IMR-90 (cell line): ENCODE results near the gene CERS1. TPM values are rescaled to one million over a fixed set of nuclear protein-coding genes. Genes with fewer than 3 reads are reported as not detected.

Experiments
- ATAC-seq: fragments of 200-7000 bp; cut with Tn5 transposase; 2 replicates; pipeline ENCODE4 v1.9.1; 2020; ENCODE audit warnings: low read depth, mild to moderate bottlenecking, moderate library complexity
- BruUV-seq: library from RNA; stranded (reverse); fragments of 400-500 nt; replicated peaks from 2 replicates; lab custom pipeline; 2021; lab: Mats Ljungman, UMichigan
- CTCF ChIA-PET: fragments of 300-600 bp; formaldehyde crosslinking; extraction: SDS; loops from one replicate; lab custom pipeline; 2021; ENCODE audit warnings: antibody characterized with exemption; lab: Yijun Ruan, JAX
- POLR2A ChIA-PET: fragments of 300-600 bp; sonication (Branson Sonifier 250); formaldehyde crosslinking; loops from one replicate; lab custom pipeline; 2022; ENCODE audit warnings: antibody characterized with exemption; ENCODE audit not compliant: unreplicated experiment; lab: Charles Lee
- DNase-seq: peaks from one replicate; pipeline ENCODE4 v3.0.0; 2013
- H2AFZ ChIP-seq: replicated peaks from 2 replicates; pipeline ENCODE3; 2013; ENCODE audit warnings: low read length, mild to moderate bottlenecking; ENCODE audit not compliant: poor library complexity
- H2AK5ac ChIP-seq: 2 replicates; pipeline ENCODE4 v1.6.1; 2013; ENCODE audit warnings: low read depth, low read length, inconsistent platforms
- H2AK9ac ChIP-seq: replicated peaks from 2 replicates; pipeline ENCODE3; 2013; ENCODE audit warnings: mild to moderate bottlenecking, low read depth, low read length, moderate library complexity; ENCODE audit not compliant: poor library complexity
- H2BK120ac ChIP-seq: 2 replicates; pipeline ENCODE4 v1.6.1; 2013; ENCODE audit warnings: low read depth, low read length, inconsistent platforms
- H2BK15ac ChIP-seq: 3 replicates; pipeline ENCODE4 v1.6.1; 2013; ENCODE audit warnings: low read depth, low read length, inconsistent platforms
- H2BK20ac ChIP-seq: 2 replicates; pipeline ENCODE4 v1.6.1; 2013; ENCODE audit warnings: low read depth, mild to moderate bottlenecking, inconsistent platforms, low read length, moderate library complexity
- H2BK5ac ChIP-seq: 2 replicates; pipeline ENCODE4 v1.6.1; 2013; ENCODE audit warnings: mild to moderate bottlenecking, low read depth, low read length, inconsistent platforms; ENCODE audit not compliant: poor library complexity, severe bottlenecking
- H3K14ac ChIP-seq: replicated peaks from 2 replicates; pipeline ENCODE4 v1.6.1; 2013; ENCODE audit warnings: low read depth, low read length, inconsistent platforms
- H3K18ac ChIP-seq: 2 replicates; pipeline ENCODE4 v1.6.1; 2013; ENCODE audit warnings: low read depth, low read length, control low read depth
- H3K23ac ChIP-seq: 2 replicates; pipeline ENCODE4 v1.6.1; 2013; ENCODE audit warnings: low read depth, low read length, inconsistent platforms
- H3K27ac ChIP-seq: 2 replicates; pipeline ENCODE4 v1.5.1; 2013; ENCODE audit warnings: mild to moderate bottlenecking, control low read depth, low read length; ENCODE audit not compliant: insufficient read depth
- H3K27me3 ChIP-seq: 2 replicates; pipeline ENCODE4 v1.6.1; 2013; ENCODE audit warnings: low read length; ENCODE audit not compliant: control insufficient read depth, insufficient read depth
- H3K36me3 ChIP-seq: 2 replicates; pipeline ENCODE4 v1.6.1; 2013; ENCODE audit warnings: low read length, mixed read lengths; ENCODE audit not compliant: control insufficient read depth, insufficient read depth
- H3K4ac ChIP-seq: 2 replicates; pipeline ENCODE4 v1.6.1; 2013; ENCODE audit warnings: low read depth, low read length, inconsistent platforms
- H3K4me1 ChIP-seq: 2 replicates; pipeline ENCODE4 v1.6.1; 2013; ENCODE audit warnings: low read length, mixed read lengths; ENCODE audit not compliant: control insufficient read depth, insufficient read depth
- H3K4me2 ChIP-seq: 2 replicates; pipeline ENCODE4 v1.6.1; 2013; ENCODE audit warnings: low read depth, mild to moderate bottlenecking, control low read depth, low read length, moderate library complexity
- H3K4me3 ChIP-seq: 2 replicates; pipeline ENCODE4 v1.5.1; 2013; ENCODE audit warnings: low read depth, mild to moderate bottlenecking, control low read depth, low read length, moderate library complexity; ENCODE audit not compliant: insufficient read depth
- H3K56ac ChIP-seq: 2 replicates; pipeline ENCODE4 v1.6.1; 2013; ENCODE audit warnings: low read length, inconsistent platforms; ENCODE audit not compliant: insufficient read depth; ENCODE audit errors: extremely low read depth
- H3K79me1 ChIP-seq, 2 experiments: 2 replicates each; pipeline ENCODE4 v1.6.1; 2013; ENCODE audit warnings: low read length in 2 of 2, inconsistent platforms in 1 of 2, low read depth in 1 of 2
- H3K9ac ChIP-seq: 2 replicates; pipeline ENCODE4 v1.6.1; 2013; ENCODE audit warnings: low read depth, low read length, control low read depth
- H3K9me1 ChIP-seq: 2 replicates; pipeline ENCODE4 v1.6.1; 2013; ENCODE audit warnings: low read length, inconsistent platforms; ENCODE audit not compliant: insufficient read depth
- H3K9me3 ChIP-seq: 2 replicates; pipeline ENCODE4 v1.6.1; 2013; ENCODE audit warnings: low read length; ENCODE audit not compliant: control insufficient read depth, insufficient read depth
- H4K20me1 ChIP-seq: 2 replicates; pipeline ENCODE4 v1.6.1; 2013; ENCODE audit warnings: low read length, inconsistent platforms; ENCODE audit not compliant: insufficient read depth
- H4K5ac ChIP-seq: 2 replicates; pipeline ENCODE4 v1.6.1; 2013; ENCODE audit warnings: mild to moderate bottlenecking, low read depth, low read length, control low read depth
- H4K8ac ChIP-seq, 2 experiments: 2 replicates each; pipeline ENCODE4 v1.6.1; 2013; ENCODE audit warnings: low read depth in 2 of 2, low read length in 2 of 2, control low read depth in 1 of 2, inconsistent platforms in 1 of 2
- H4K91ac ChIP-seq: 2 replicates; pipeline ENCODE4 v1.6.1; 2013; ENCODE audit warnings: low read depth, low read length, inconsistent platforms; ENCODE audit not compliant: insufficient read depth
- BHLHE40 ChIP-seq: fragments of 150-350 bp; IDR thresholded peaks from 2 replicates; pipeline ENCODE4 v1.6.1; 2016; ENCODE audit warnings: mild to moderate bottlenecking, low read depth, low read length
- CEBPB ChIP-seq: IDR thresholded peaks from 2 replicates; pipeline ENCODE4 v1.6.1; 2012; ENCODE audit warnings: low read depth, low read length, improper control_type of control experiment
- CHD1 ChIP-seq: IDR thresholded peaks from 2 replicates; pipeline ENCODE4 v1.6.1; 2012; ENCODE audit warnings: low read depth, low read length, improper control_type of control experiment
- ELK1 ChIP-seq: fragments of 150-350 bp; IDR thresholded peaks from 2 replicates; pipeline ENCODE4 v1.6.1; 2016; ENCODE audit warnings: low read depth, mild to moderate bottlenecking, low read length, moderate library complexity, borderline replicate concordance
- FOS ChIP-seq: fragments of 150-350 bp; IDR thresholded peaks from 2 replicates; pipeline ENCODE4 v1.6.1; 2016; ENCODE audit warnings: low read depth, low read length
- MAZ ChIP-seq: IDR thresholded peaks from 2 replicates; pipeline ENCODE4 v1.6.1; 2012; ENCODE audit warnings: low read depth, mild to moderate bottlenecking, low read length, improper control_type of control experiment, moderate library complexity, borderline replicate concordance
- POLR2A ChIP-seq: IDR thresholded peaks from 2 replicates; pipeline ENCODE4 v1.6.1; 2012; ENCODE audit warnings: mild to moderate bottlenecking, low read depth, low read length
- RAD21 ChIP-seq: IDR thresholded peaks from 2 replicates; pipeline ENCODE4 v1.6.1; 2012; ENCODE audit warnings: low read length, improper control_type of control experiment
- USF2 ChIP-seq: fragments of 150-350 bp; IDR thresholded peaks from 2 replicates; pipeline ENCODE4 v1.6.1; 2017; ENCODE audit warnings: mild to moderate bottlenecking, antibody characterized with exemption, low read length, low read depth
- WGBS, 2 experiments: methylation state at CpG; one replicate each; pipeline versions ENCODE4 v1.1.5 to v1.1.7; 2013; ENCODE audit warnings: missing lambda C conversion rate in 2 of 2; ENCODE audit not compliant: insufficient read length in 1 of 2; ENCODE audit errors: extremely low coverage in 2 of 2; 5-methylcytosine and 5-hydroxymethylcytosine counted together
- dilution Hi-C: fragments of 300-500 bp; cut with HindIII; formaldehyde crosslinking; loops from one replicate; pipeline ENCODE4 v1.14.3; 2018; ENCODE audit warnings: low sequenced_read_pairs; ENCODE audit not compliant: unreplicated experiment
- in situ Hi-C: fragments of 300-500 bp; cut with MboI; formaldehyde crosslinking; loops from 3 replicates; pipeline ENCODE4 v1.14.3; 2019; ENCODE audit warnings: low sequenced_read_pairs, inconsistent platforms, mixed read lengths
- intact Hi-C: fragments of 100-400 bp; cut with micrococcal nuclease; formaldehyde crosslinking; loops from 2 replicates; pipeline ENCODE4 v1.10.0; 2022
- polyA plus RNA-seq, 3 experiments: library from polyadenylated mRNA; depleted of rRNA; stranded (reverse); fragments of >200 nt; gene quantifications; 2 replicates each; pipeline ENCODE4 v1.2.3, GENCODE V29; 2012; ENCODE audit warnings: low replicate concordance in 1 of 3
- total RNA-seq: library from RNA; depleted of rRNA; stranded (reverse); fragments of >200 nt; gene quantifications from 2 replicates; pipeline ENCODE4 v1.2.3, GENCODE V29; 2012

Gene CERS1
- total and polyA plus RNA-seq, 2 of the 4 experiments (the other 2 are of a cell fraction): 0.90 to 4.3 TPM

- H3K4ac ChIP-seq: no peak overlapping the region
- dilution Hi-C loops (no loop called here), in situ Hi-C loops (no loop called here), intact Hi-C loops (no loop called here)
- H3K18ac ChIP-seq: no peak overlapping the region
- no peaks in the 10 kb centered on the region for H3K4me1 ChIP-seq
- H2AFZ ChIP-seq: no peak overlapping the region
- no peak overlapping the region for H4K5ac ChIP-seq
- H4K91ac ChIP-seq: no peak overlapping the region
- no peak overlapping the region for H3K4me3 ChIP-seq
- H2BK5ac ChIP-seq: no peak overlapping the region
- TF ChIP-seq USF2 (no peak), CHD1 (no peak), BHLHE40 (no peak), CEBPB (no peak), FOS (no peak), POLR2A (no peak), MAZ (no peak), RAD21 (no peak), ELK1 (no peak)
- H3K9me3 ChIP-seq: no peaks in the 10 kb centered on the region
- no peak overlapping the region for H2AK5ac ChIP-seq
- no peak overlapping the region for H2AK9ac ChIP-seq
- H3K9ac ChIP-seq: no peak overlapping the region
- POLR2A ChIA-PET: interaction anchor here (0.6 kb wide), 1 partner anchor 73 kb away, joined by 3 read pairs; no protein-coding TSS in a partner anchor
- H4K8ac ChIP-seq: no peak overlapping the region
- H3K9me1 ChIP-seq: no peaks in the 10 kb centered on the region; the same call in 1 of the 2 replicates
- peaks cover 68% of the 10 kb centered on the region for H3K36me3 ChIP-seq
- H2BK120ac ChIP-seq: no peak overlapping the region
- H2BK20ac ChIP-seq: no peak overlapping the region
- H3K14ac ChIP-seq: no peak overlapping the region
- H3K23ac ChIP-seq: no peak overlapping the region
- no peaks in the 10 kb centered on the region for H3K27me3 ChIP-seq
- no peak for DNase-seq
- no peak overlapping the region for H3K4me2 ChIP-seq
- no peak for ATAC-seq
- CTCF ChIA-PET: no interaction called here
- H3K56ac ChIP-seq: no peak overlapping the region
- whole genome bisulfite sequencing, 2 experiments: 98% methylated on average over 8 of the region's 26 CpGs; no CpG with 5 or more reads in 1 of the 2 experiments
- no peak overlapping the region for H2BK15ac ChIP-seq
- H3K79me1 ChIP-seq: peaks cover 10 to 25% of the 10 kb centered on the region in 2 experiments
- no peak overlapping the region for H3K27ac ChIP-seq
- BruUV-seq: no TSS peak
- H4K20me1 ChIP-seq: peaks cover 33% of the 10 kb centered on the region
Measured at GRCh38 chr19:18928018-18928805, 32.3 kb upstream of the CERS1 start.
